SK-N-SH treated with all-trans-retinoic acid at 6 μM for 48 hours (cell line): ENCODE measurements around the gene TNS4.

ENCODE experiments used
- ATAC-seq: fragments of 200-7000 bp; cut with Tn5 transposase; 3 replicates; pipeline ENCODE4 v1.9.1; 2020; ENCODE audit warnings: mild to moderate bottlenecking, moderate library complexity
- BACH2 ChIP-seq: fragments of 250-450 bp; sonication (Bioruptor Pico); IDR thresholded peaks from 2 replicates; pipeline ENCODE4 v1.9.0; 2021; ENCODE audit warnings: mild to moderate bottlenecking, borderline replicate concordance
- CSDC2 ChIP-seq: fragments of 250-450 bp; sonication (Bioruptor Pico); IDR thresholded peaks from 2 replicates; pipeline ENCODE4 v1.5.0; 2020; ENCODE audit warnings: mild to moderate bottlenecking, moderate library complexity
- ESRRG ChIP-seq: fragments of 250-450 bp; sonication (Bioruptor Pico); IDR thresholded peaks from 2 replicates; pipeline ENCODE4 v1.6.1; 2021; ENCODE audit warnings: mild to moderate bottlenecking
- GLIS3 ChIP-seq: fragments of 250-450 bp; sonication (Bioruptor Pico); IDR thresholded peaks from 2 replicates; pipeline ENCODE4 v1.5.0; 2020; ENCODE audit warnings: mild to moderate bottlenecking, moderate library complexity
- ISL1 ChIP-seq: fragments of 250-450 bp; sonication (Bioruptor Pico); IDR thresholded peaks from 2 replicates; pipeline ENCODE4 v2.1.2; 2022; ENCODE audit warnings: mild to moderate bottlenecking, moderate library complexity
- OSR1 ChIP-seq: fragments of 250-450 bp; sonication (Bioruptor Pico); IDR thresholded peaks from 2 replicates; pipeline ENCODE4 v1.8.0; 2022; ENCODE audit warnings: moderate library complexity, mild to moderate bottlenecking, inconsistent platforms
- PPARA ChIP-seq: fragments of 250-450 bp; sonication (Bioruptor Pico); IDR thresholded peaks from 2 replicates; pipeline ENCODE4 v1.5.0; 2020; ENCODE audit warnings: mild to moderate bottlenecking, borderline replicate concordance
- RARB ChIP-seq: fragments of 250-450 bp; sonication (Bioruptor Pico); IDR thresholded peaks from 2 replicates; pipeline ENCODE4 v1.8.0; 2021; ENCODE audit warnings: mild to moderate bottlenecking, moderate library complexity
- SNAI2 ChIP-seq: fragments of 250-450 bp; sonication (Bioruptor Pico); IDR thresholded peaks from 2 replicates; pipeline ENCODE4 v1.5.0; 2020; ENCODE audit warnings: mild to moderate bottlenecking, moderate library complexity
- TCF4 ChIP-seq: fragments of 250-450 bp; sonication (Bioruptor Pico); IDR thresholded peaks from 2 replicates; pipeline ENCODE4 v1.8.0; 2021; ENCODE audit warnings: mild to moderate bottlenecking, moderate library complexity, borderline replicate concordance
- TOX ChIP-seq: fragments of 250-450 bp; sonication (Bioruptor Pico); IDR thresholded peaks from 2 replicates; pipeline ENCODE4 v1.8.0; 2021; ENCODE audit warnings: mild to moderate bottlenecking, moderate library complexity, borderline replicate concordance
- ZFP3 ChIP-seq: fragments of 250-450 bp; sonication (Bioruptor Pico); IDR thresholded peaks from 2 replicates; pipeline ENCODE4 v1.5.0; 2020; ENCODE audit warnings: mild to moderate bottlenecking, moderate library complexity
- ZFP30 ChIP-seq: fragments of 450-650 bp; formaldehyde crosslinking; IDR thresholded peaks from 2 replicates; pipeline ENCODE4 v1.5.0; 2022; ENCODE audit warnings: mild to moderate bottlenecking, moderate library complexity
- ZNF565 ChIP-seq: fragments of 450-650 bp; formaldehyde crosslinking; conservative IDR thresholded peaks from 2 replicates; pipeline ENCODE4 v1.5.0; 2020; ENCODE audit warnings: low read depth, mild to moderate bottlenecking, moderate library complexity
- ZNF70 ChIP-seq: fragments of 450-650 bp; formaldehyde crosslinking; IDR thresholded peaks from 2 replicates; pipeline ENCODE4 v1.5.0; 2020; ENCODE audit warnings: mild to moderate bottlenecking, moderate library complexity
- ZNF8 ChIP-seq: fragments of 450-650 bp; formaldehyde crosslinking; IDR thresholded peaks from 2 replicates; pipeline ENCODE4 v1.5.0; 2020; ENCODE audit warnings: mild to moderate bottlenecking, moderate library complexity
- TF ChIP-seq, protein P1 (sequence below): fragments of 250-450 bp; sonication (Bioruptor Pico); IDR thresholded peaks from 2 replicates; pipeline ENCODE4 v1.5.1; 2020; ENCODE audit warnings: low read depth, mild to moderate bottlenecking, moderate library complexity
- TF ChIP-seq, protein P2 (sequence below): fragments of 250-450 bp; sonication (Bioruptor Pico); IDR thresholded peaks from 2 replicates; pipeline ENCODE4 v1.8.0; 2020; ENCODE audit warnings: mild to moderate bottlenecking, moderate library complexity, borderline replicate concordance
- TF ChIP-seq, protein P3 (sequence below): fragments of 250-450 bp; sonication (Bioruptor Pico); IDR thresholded peaks from 2 replicates; pipeline ENCODE4 v1.5.1; 2021; ENCODE audit warnings: mild to moderate bottlenecking, moderate library complexity
- TF ChIP-seq, protein P4 (sequence below): fragments of 250-450 bp; sonication (Bioruptor Pico); IDR thresholded peaks from 2 replicates; pipeline ENCODE4 v1.8.0; 2021; ENCODE audit warnings: low read depth, mild to moderate bottlenecking, moderate library complexity, borderline replicate concordance
- TF ChIP-seq, protein P5 (sequence below): fragments of 250-450 bp; sonication (Bioruptor Pico); IDR thresholded peaks from 2 replicates; pipeline ENCODE4 v1.5.0; 2020; ENCODE audit warnings: mild to moderate bottlenecking, moderate library complexity

The TNS4 gene

DNA sequence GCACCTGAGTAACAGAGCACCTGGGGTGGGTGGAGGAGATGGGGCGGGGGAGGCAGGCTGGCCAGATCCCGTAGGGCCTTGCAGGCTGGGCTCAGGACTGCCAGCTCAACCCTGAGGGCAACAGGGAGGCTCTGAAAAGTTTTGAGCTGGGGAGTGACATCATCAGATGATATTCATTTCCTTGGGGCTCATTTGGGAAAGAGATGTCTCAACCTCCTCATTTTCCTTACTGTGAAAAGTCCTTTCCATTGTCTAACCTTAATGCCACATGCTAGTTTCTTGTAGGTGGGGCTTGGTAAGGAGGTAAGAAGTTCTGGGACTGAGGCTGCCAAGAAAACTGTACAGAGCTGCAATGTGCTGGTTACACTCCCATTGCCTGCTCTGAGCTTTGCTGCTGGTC lies 3.7 kb downstream of the TNS4 start (continued):
- TF ChIP-seq, protein P1, sequence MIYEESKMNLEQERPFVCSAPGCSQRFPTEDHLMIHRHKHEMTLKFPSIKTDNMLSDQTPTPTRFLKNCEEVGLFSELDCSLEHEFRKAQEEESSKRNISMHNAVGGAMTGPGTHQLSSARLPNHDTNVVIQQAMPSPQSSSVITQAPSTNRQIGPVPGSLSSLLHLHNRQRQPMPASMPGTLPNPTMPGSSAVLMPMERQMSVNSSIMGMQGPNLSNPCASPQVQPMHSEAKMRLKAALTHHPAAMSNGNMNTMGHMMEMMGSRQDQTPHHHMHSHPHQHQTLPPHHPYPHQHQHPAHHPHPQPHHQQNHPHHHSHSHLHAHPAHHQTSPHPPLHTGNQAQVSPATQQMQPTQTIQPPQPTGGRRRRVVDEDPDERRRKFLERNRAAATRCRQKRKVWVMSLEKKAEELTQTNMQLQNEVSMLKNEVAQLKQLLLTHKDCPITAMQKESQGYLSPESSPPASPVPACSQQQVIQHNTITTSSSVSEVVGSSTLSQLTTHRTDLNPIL (CRISPR knock-in tag) = no peak
- no peak for TF ChIP-seq PPARA (CRISPR knock-in tag)
- no peak for TF ChIP-seq GLIS3 (CRISPR knock-in tag)
- no peak for TF ChIP-seq ZNF565
- TF ChIP-seq ZNF70 (CRISPR knock-in tag) = no peak

DNA sequence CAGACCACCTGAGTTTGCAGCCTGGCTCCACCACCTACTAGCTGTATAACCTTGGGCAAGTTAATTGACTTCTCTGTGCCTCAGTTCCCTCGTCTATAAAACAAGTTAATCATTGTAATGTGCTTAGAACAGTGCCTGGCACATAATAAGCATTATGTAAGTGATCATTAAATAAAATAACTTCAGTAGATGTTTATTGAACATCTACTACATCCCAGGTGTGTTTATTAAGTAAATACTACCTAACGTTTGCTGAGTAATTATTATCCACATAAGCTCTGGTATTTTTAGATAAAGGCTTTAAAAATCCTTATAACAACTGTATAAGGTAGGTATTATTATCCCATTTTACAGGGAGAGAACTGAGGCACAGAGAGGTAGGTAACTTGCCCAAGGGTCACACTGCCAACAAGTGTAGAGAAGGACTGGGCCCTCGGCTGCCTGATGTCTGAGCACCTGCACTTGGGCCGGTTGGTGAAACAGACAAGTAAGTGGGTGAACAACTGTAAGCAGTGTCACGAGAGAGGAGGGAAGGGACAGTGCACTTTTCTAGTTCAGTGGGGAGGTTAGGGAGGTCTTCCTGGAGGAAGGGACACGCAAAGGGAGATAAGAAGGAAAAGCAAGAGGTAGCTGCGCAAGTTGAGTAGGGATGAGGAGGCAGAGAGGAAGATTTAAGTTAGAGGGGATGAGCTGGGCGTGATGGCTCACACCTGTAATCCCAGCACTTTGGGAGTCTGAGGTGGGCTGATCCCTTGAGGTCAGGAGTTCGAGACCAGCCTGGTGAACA lies 4.6 kb downstream of the TNS4 start:
- ATAC-seq = no peak
- TF ChIP-seq CSDC2 (CRISPR knock-in tag) = no peak
- TF ChIP-seq ZNF565 = no peak
- TF ChIP-seq, protein P2, sequence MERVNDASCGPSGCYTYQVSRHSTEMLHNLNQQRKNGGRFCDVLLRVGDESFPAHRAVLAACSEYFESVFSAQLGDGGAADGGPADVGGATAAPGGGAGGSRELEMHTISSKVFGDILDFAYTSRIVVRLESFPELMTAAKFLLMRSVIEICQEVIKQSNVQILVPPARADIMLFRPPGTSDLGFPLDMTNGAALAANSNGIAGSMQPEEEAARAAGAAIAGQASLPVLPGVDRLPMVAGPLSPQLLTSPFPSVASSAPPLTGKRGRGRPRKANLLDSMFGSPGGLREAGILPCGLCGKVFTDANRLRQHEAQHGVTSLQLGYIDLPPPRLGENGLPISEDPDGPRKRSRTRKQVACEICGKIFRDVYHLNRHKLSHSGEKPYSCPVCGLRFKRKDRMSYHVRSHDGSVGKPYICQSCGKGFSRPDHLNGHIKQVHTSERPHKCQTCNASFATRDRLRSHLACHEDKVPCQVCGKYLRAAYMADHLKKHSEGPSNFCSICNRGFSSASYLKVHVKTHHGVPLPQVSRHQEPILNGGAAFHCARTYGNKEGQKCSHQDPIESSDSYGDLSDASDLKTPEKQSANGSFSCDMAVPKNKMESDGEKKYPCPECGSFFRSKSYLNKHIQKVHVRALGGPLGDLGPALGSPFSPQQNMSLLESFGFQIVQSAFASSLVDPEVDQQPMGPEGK (CRISPR knock-in tag) = no peak
- no peak for TF ChIP-seq ESRRG (CRISPR knock-in tag)
- TF ChIP-seq ZFP3 (CRISPR knock-in tag) = no peak
- TF ChIP-seq, protein P3, sequence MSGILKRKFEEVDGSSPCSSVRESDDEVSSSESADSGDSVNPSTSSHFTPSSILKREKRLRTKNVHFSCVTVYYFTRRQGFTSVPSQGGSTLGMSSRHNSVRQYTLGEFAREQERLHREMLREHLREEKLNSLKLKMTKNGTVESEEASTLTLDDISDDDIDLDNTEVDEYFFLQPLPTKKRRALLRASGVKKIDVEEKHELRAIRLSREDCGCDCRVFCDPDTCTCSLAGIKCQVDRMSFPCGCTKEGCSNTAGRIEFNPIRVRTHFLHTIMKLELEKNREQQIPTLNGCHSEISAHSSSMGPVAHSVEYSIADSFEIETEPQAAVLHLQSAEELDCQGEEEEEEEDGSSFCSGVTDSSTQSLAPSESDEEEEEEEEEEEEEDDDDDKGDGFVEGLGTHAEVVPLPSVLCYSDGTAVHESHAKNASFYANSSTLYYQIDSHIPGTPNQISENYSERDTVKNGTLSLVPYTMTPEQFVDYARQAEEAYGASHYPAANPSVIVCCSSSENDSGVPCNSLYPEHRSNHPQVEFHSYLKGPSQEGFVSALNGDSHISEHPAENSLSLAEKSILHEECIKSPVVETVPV (CRISPR knock-in tag) = no peak
- TF ChIP-seq, protein P4, sequence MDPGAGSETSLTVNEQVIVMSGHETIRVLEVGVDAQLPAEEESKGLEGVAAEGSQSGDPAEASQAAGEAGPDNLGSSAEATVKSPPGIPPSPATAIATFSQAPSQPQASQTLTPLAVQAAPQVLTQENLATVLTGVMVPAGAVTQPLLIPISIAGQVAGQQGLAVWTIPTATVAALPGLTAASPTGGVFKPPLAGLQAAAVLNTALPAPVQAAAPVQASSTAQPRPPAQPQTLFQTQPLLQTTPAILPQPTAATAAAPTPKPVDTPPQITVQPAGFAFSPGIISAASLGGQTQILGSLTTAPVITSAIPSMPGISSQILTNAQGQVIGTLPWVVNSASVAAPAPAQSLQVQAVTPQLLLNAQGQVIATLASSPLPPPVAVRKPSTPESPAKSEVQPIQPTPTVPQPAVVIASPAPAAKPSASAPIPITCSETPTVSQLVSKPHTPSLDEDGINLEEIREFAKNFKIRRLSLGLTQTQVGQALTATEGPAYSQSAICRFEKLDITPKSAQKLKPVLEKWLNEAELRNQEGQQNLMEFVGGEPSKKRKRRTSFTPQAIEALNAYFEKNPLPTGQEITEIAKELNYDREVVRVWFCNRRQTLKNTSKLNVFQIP = no peak
- no peak for TF ChIP-seq GLIS3 (CRISPR knock-in tag)
- no peak for TF ChIP-seq ZFP30 (CRISPR knock-in tag)
- TF ChIP-seq TCF4 (CRISPR knock-in tag) = no peak
- no peak for TF ChIP-seq OSR1 (CRISPR knock-in tag)
- no peak for TF ChIP-seq ZNF8 (CRISPR knock-in tag)
- TF ChIP-seq, protein P5, sequence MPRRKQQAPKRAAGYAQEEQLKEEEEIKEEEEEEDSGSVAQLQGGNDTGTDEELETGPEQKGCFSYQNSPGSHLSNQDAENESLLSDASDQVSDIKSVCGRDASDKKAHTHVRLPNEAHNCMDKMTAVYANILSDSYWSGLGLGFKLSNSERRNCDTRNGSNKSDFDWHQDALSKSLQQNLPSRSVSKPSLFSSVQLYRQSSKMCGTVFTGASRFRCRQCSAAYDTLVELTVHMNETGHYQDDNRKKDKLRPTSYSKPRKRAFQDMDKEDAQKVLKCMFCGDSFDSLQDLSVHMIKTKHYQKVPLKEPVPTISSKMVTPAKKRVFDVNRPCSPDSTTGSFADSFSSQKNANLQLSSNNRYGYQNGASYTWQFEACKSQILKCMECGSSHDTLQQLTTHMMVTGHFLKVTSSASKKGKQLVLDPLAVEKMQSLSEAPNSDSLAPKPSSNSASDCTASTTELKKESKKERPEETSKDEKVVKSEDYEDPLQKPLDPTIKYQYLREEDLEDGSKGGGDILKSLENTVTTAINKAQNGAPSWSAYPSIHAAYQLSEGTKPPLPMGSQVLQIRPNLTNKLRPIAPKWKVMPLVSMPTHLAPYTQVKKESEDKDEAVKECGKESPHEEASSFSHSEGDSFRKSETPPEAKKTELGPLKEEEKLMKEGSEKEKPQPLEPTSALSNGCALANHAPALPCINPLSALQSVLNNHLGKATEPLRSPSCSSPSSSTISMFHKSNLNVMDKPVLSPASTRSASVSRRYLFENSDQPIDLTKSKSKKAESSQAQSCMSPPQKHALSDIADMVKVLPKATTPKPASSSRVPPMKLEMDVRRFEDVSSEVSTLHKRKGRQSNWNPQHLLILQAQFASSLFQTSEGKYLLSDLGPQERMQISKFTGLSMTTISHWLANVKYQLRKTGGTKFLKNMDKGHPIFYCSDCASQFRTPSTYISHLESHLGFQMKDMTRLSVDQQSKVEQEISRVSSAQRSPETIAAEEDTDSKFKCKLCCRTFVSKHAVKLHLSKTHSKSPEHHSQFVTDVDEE = no peak
- TF ChIP-seq, protein P1 (CRISPR knock-in tag) = no peak
- no peak for TF ChIP-seq ISL1
- no peak for TF ChIP-seq SNAI2
- TF ChIP-seq TOX (CRISPR knock-in tag) = no peak
- no peak for TF ChIP-seq PPARA (CRISPR knock-in tag)
- TF ChIP-seq, all 23 proteins: peak for 0

DNA sequence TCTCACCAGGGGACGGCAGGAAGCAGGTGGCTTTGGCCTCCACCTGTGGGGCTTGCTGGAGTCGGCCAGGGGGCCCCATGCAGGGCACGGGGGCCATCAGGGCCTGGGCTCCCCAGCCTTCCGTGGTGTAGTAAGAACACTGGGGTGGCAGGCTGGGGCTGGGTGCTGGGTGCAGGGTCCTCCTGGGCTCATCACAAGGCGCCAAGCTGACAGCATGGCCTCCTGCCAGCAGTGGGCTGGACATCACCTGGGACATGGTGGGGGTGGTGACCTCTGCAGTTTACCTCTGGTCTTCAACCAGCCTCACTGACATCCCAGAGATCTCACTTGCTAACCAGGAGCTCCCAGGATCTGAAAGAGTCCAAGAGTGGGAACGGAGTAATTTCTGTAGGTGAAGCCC lies 5.3 kb downstream of the TNS4 start:
- ATAC-seq = no peak
- TF ChIP-seq GLIS3 (CRISPR knock-in tag) (no peak), ZNF8 (CRISPR knock-in tag) (no peak), ZFP30 (CRISPR knock-in tag) (no peak), ESRRG (CRISPR knock-in tag) (no peak), ISL1 (no peak), RARB (no peak), CSDC2 (CRISPR knock-in tag) (no peak), PPARA (CRISPR knock-in tag) (no peak), SNAI2 (no peak), TCF4 (CRISPR knock-in tag) (no peak), BACH2 (CRISPR knock-in tag) (no peak)
- TF ChIP-seq, protein P4 = no peak
- TF ChIP-seq, protein P1 (CRISPR knock-in tag) = no peak
